ENCODE data around the gene TSHZ2. TPM values are rescaled to one million over a fixed set of nuclear protein-coding genes. Genes with fewer than 3 reads are reported as not detected.

The TSHZ2 gene
- total RNA-seq, 1 donor = 3.6 TPM

GRCh38 chr20:53091789-53092188, 119.6 kb downstream of the TSHZ2 start:
- Histone ChIP-seq H3K36me3 (ENCODE audit: insufficient read depth, low read length) (no peaks in the 10 kb centered on the region), H3K79me2 (ENCODE audit: insufficient read depth, low read length) (no peaks in the 10 kb centered on the region), H3K27me3 (ENCODE audit: insufficient read depth, low read length) (no peaks in the 10 kb centered on the region), H3K27ac (ENCODE audit: low read depth, low read length) (no peak overlapping the region), H3K4me1 (ENCODE audit: insufficient read depth, low read length) (no peaks in the 10 kb centered on the region), H3K4me3 (ENCODE audit: insufficient read depth, low read length) (no peak overlapping the region), H3K9me3 (ENCODE audit: low read depth, low read length) (no peaks in the 10 kb centered on the region), H3K4me2 (ENCODE audit: insufficient read depth, low read length) (no peak overlapping the region), H4K20me1 (ENCODE audit: insufficient read depth, low read length) (no peaks in the 10 kb centered on the region), H2AFZ (ENCODE audit: low read length) (no peak overlapping the region)
- DNase-seq (ENCODE audit: insufficient read length, low spot score, missing footprints) = no peak
- TF ChIP-seq, protein P1, sequence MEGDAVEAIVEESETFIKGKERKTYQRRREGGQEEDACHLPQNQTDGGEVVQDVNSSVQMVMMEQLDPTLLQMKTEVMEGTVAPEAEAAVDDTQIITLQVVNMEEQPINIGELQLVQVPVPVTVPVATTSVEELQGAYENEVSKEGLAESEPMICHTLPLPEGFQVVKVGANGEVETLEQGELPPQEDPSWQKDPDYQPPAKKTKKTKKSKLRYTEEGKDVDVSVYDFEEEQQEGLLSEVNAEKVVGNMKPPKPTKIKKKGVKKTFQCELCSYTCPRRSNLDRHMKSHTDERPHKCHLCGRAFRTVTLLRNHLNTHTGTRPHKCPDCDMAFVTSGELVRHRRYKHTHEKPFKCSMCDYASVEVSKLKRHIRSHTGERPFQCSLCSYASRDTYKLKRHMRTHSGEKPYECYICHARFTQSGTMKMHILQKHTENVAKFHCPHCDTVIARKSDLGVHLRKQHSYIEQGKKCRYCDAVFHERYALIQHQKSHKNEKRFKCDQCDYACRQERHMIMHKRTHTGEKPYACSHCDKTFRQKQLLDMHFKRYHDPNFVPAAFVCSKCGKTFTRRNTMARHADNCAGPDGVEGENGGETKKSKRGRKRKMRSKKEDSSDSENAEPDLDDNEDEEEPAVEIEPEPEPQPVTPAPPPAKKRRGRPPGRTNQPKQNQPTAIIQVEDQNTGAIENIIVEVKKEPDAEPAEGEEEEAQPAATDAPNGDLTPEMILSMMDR (IDR thresholded peaks at IDR 0.05; ENCODE audit: extremely low read depth, low read depth, low read length) = no peak

DNA sequence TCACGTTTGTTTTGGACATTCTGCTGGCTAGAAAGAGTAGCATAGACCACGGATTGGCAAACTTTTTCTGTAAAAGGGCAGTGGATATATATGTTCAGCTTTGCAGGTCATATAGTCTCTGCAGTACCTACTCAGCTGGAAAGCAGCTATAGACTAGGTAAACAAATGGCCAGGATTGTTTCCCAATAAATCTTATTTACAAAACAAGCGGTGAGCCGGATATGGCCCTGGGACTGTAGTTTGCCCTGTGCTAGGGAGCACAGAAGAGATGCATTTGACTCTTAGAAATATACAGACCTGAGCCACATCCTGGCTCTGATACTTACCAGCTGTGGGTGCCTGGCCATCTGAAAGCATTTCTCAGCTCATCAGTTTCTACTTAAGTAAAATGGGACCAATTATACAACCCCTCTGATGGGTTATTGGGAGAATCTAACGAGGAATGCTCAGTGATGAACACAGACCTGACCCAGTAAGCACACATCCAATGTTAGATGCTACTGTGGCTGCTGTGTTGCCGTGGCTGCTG, 120.7 kb downstream of the TSHZ2 start:
- no peaks in the 10 kb centered on the region for H3K4me1 ChIP-seq (ENCODE audit: insufficient read depth, low read length)
- no peak overlapping the region for H3K27ac ChIP-seq (ENCODE audit: low read depth, low read length)
- H3K36me3 ChIP-seq (ENCODE audit: insufficient read depth, low read length) = no peaks in the 10 kb centered on the region
- H3K9me3 ChIP-seq (ENCODE audit: low read depth, low read length) = no peaks in the 10 kb centered on the region
- no peak overlapping the region for H3K4me2 ChIP-seq (ENCODE audit: insufficient read depth, low read length)
- no peak for DNase-seq (ENCODE audit: insufficient read length, low spot score, missing footprints)
- H3K4me3 ChIP-seq (ENCODE audit: insufficient read depth, low read length) = no peak overlapping the region
- H3K27me3 ChIP-seq (ENCODE audit: insufficient read depth, low read length) = no peaks in the 10 kb centered on the region
- H3K79me2 ChIP-seq (ENCODE audit: insufficient read depth, low read length) = no peaks in the 10 kb centered on the region
- TF ChIP-seq, protein P1 (IDR thresholded peaks at IDR 0.05; ENCODE audit: extremely low read depth, low read depth, low read length) = no peak
- H2AFZ ChIP-seq (ENCODE audit: low read length) = no peak overlapping the region
- H4K20me1 ChIP-seq (ENCODE audit: insufficient read depth, low read length) = no peaks in the 10 kb centered on the region

DNA sequence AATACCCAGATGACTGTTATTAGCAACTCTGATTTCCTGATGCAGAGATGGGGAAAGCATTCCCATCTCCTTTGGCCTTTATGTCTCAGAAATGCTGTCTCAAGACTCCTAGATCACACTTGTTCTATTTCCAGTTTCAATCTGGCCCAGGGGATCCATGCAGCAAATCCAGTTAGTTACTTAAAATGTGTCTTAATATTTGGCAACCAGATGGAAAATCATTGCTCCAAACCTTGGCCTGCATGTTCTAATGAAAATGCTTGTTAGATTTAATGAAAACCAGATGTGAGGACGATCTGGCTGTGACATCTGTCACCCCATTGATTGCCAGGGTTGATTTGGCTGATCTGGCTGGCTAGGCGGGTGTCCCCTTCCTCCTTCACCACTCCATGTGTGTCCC, 125.2 kb downstream of the TSHZ2 start:
- no peaks in the 10 kb centered on the region for H3K79me2 ChIP-seq (ENCODE audit: insufficient read depth, low read length)
- no peaks in the 10 kb centered on the region for H3K9me3 ChIP-seq (ENCODE audit: low read depth, low read length)
- TF ChIP-seq, protein P1 (IDR thresholded peaks at IDR 0.05; ENCODE audit: extremely low read depth, low read depth, low read length) = no peak
- no peak overlapping the region for H3K4me3 ChIP-seq (ENCODE audit: insufficient read depth, low read length)
- H3K36me3 ChIP-seq (ENCODE audit: insufficient read depth, low read length) = no peaks in the 10 kb centered on the region
- H4K20me1 ChIP-seq (ENCODE audit: insufficient read depth, low read length) = no peaks in the 10 kb centered on the region
- H3K27me3 ChIP-seq (ENCODE audit: insufficient read depth, low read length) = no peaks in the 10 kb centered on the region
- H3K27ac ChIP-seq (ENCODE audit: low read depth, low read length) = no peak overlapping the region
- DNase-seq (ENCODE audit: insufficient read length, low spot score, missing footprints) = no peak
- no peaks in the 10 kb centered on the region for H3K4me1 ChIP-seq (ENCODE audit: insufficient read depth, low read length)
- no peak overlapping the region for H3K4me2 ChIP-seq (ENCODE audit: insufficient read depth, low read length)
- no peak overlapping the region for H2AFZ ChIP-seq (ENCODE audit: low read length)

DNA sequence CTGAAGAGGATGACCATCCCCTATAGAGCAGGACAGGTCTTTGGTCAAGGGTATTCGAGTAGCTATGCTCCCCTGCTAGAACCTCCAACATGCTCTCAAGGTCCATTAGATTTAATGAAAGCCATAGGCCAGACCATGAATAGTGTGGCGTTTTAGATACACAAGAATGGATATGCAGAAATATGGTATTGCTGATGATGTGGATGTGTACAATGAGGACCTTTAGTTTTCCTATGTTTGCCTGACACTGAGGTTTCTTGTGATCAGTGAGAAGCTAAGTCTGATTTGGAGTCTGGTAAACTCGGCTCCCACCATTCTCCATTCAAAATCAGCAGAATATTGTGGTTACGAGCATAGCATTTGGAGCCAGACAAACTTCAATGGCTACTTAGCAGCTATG, 125.6 kb downstream of the TSHZ2 start:
- DNase-seq (ENCODE audit: insufficient read length, low spot score, missing footprints) = no peak
- TF ChIP-seq, protein P1 (IDR thresholded peaks at IDR 0.05; ENCODE audit: extremely low read depth, low read depth, low read length) = no peak

More for the DNA sequence above, 125.6 kb downstream of the TSHZ2 start:
- no peaks in the 10 kb centered on the region for H4K20me1 ChIP-seq (ENCODE audit: insufficient read depth, low read length)
- no peak overlapping the region for H2AFZ ChIP-seq (ENCODE audit: low read length)
- H3K9me3 ChIP-seq (ENCODE audit: low read depth, low read length) = no peaks in the 10 kb centered on the region
- H3K4me3 ChIP-seq (ENCODE audit: insufficient read depth, low read length) = no peak overlapping the region
- H3K4me2 ChIP-seq (ENCODE audit: insufficient read depth, low read length) = no peak overlapping the region
- H3K79me2 ChIP-seq (ENCODE audit: insufficient read depth, low read length) = no peaks in the 10 kb centered on the region
- no peak overlapping the region for H3K27ac ChIP-seq (ENCODE audit: low read depth, low read length)
- H3K4me1 ChIP-seq (ENCODE audit: insufficient read depth, low read length) = no peaks in the 10 kb centered on the region
- H3K27me3 ChIP-seq (ENCODE audit: insufficient read depth, low read length) = no peaks in the 10 kb centered on the region
- H3K36me3 ChIP-seq (ENCODE audit: insufficient read depth, low read length) = no peaks in the 10 kb centered on the region
